Right ventricle myocardium superior (tissue), 1 donor: ENCODE data around the gene RECQL5. TPM values are rescaled to one million over a fixed set of nuclear protein-coding genes. Genes with fewer than 3 reads are reported as not detected.

Source experiments
- ATAC-seq: fragments of 200-7000 bp; cut with Tn5 transposase; one replicate; pipeline ENCODE4 v1.9.1; 2020; ENCODE audit warnings: mild to moderate bottlenecking; ENCODE audit not compliant: poor library complexity
- DNase-seq: peaks from one replicate; pipeline ENCODE4 v3.0.0-alpha.2; 2020
- intact Hi-C: fragments of 100-400 bp; cut with DNase I; formaldehyde crosslinking; loops from one replicate; pipeline ENCODE4 v1.11.2; 2022
- total RNA-seq: library from RNA; stranded (reverse); fragmentation: NEBNext Ultra II Directional; extraction: Animal tissue kit (Norgen Biotek cat#: 25700); gene quantifications from one replicate; pipeline ENCODE4 v1.2.1, GENCODE V29; 2021
- donor health status: DM: no; HTN: yes; CAD: no; lungs with severe emphysema.

RECQL5 gene
- total RNA-seq, 1 donor from 2014 or later, result 14.1 TPM

GRCh38 chr17:75626496-75627038 is 40.4 kb downstream of the RECQL5 start:
- intact Hi-C loops, result no loop called here
- DNase-seq (no peak), ATAC-seq (no peak)

GRCh38 chr17:75625813-75626486 is 41.0 kb downstream of the RECQL5 start:
- peak; percentile 38 for ATAC-seq
- intact Hi-C loops, result no loop called here
- no peak for DNase-seq

GRCh38 chr17:75624714-75625345 is 42.1 kb downstream of the RECQL5 start:
- intact Hi-C loops, result no loop called here
- ATAC-seq, result no peak
- DNase-seq, result no peak

GRCh38 chr17:75624021-75624420 is 42.9 kb downstream of the RECQL5 start:
- intact Hi-C loops, result no loop called here
- ATAC-seq (no peak), DNase-seq (no peak)

GRCh38 chr17:75623386-75623785 is 43.6 kb downstream of the RECQL5 start:
- intact Hi-C loops, result no loop called here
- DNase-seq (no peak), ATAC-seq (no peak)

- ATAC-seq, result no peak
- intact Hi-C loops, result no loop called here
- DNase-seq, result no peak
These were observed 44.1 kb downstream of the RECQL5 start for GRCh38 chr17:75622771-75623273.

- intact Hi-C loops, result no loop called here
- ATAC-seq, result no peak
- DNase-seq, result no peak
These were observed 44.9 kb downstream of the RECQL5 start for GRCh38 chr17:75622076-75622475.

- no peak for DNase-seq
- no peak for ATAC-seq
- intact Hi-C loops, result no loop called here
These were observed 45.5 kb downstream of the RECQL5 start for GRCh38 chr17:75621489-75621888.

GRCh38 chr17:75619506-75620431 is 47.2 kb downstream of the RECQL5 start:
- DNase-seq, result no peak
- intact Hi-C loops, result no loop called here
- ATAC-seq, result no peak

GRCh38 chr17:75617675-75618074 is 49.3 kb downstream of the RECQL5 start:
- DNase-seq (no peak), ATAC-seq (no peak)
- intact Hi-C loops, result no loop called here

- DNase-seq (no peak), ATAC-seq (no peak)
- intact Hi-C loops, result no loop called here
These were observed 49.7 kb downstream of the RECQL5 start for GRCh38 chr17:75617218-75617617.

- intact Hi-C loops, result no loop called here
- DNase-seq (no peak), ATAC-seq (no peak)
These were observed 50.3 kb downstream of the RECQL5 start for GRCh38 chr17:75616521-75617122.

GRCh38 chr17:75615301-75615700 is 51.7 kb downstream of the RECQL5 start:
- intact Hi-C loops, result no loop called here
- ATAC-seq, result no peak
- no peak for DNase-seq

GRCh38 chr17:75614556-75615270 is 52.2 kb downstream of the RECQL5 start:
- DNase-seq (no peak), ATAC-seq (no peak)
- intact Hi-C loops, result no loop called here

- intact Hi-C loops, result no loop called here
- ATAC-seq, result no peak
- DNase-seq, result no peak
These were observed 52.9 kb downstream of the RECQL5 start for GRCh38 chr17:75614006-75614405.

- no peak for ATAC-seq
- intact Hi-C loops, result no loop called here
- no peak for DNase-seq
These were observed 53.9 kb downstream of the RECQL5 start for GRCh38 chr17:75612906-75613626.

GRCh38 chr17:75611851-75612429 is 55.0 kb downstream of the RECQL5 start:
- DNase-seq (no peak), ATAC-seq (no peak)
- intact Hi-C loops, result no loop called here
